H1 (cell line): ENCODE data around the gene FFAR2. TPM values are rescaled to one million over a fixed set of nuclear protein-coding genes. Genes with fewer than 3 reads are reported as not detected.

Experiments used
- CTCF ChIA-PET: fragments of 300-600 bp; sonication (Branson Sonifier 250); formaldehyde crosslinking; loops from one replicate; lab custom pipeline; 2021; ENCODE audit not compliant: partially characterized antibody; lab: Charles Lee
- POLR2A ChIA-PET: fragments of 300-600 bp; sonication (Branson Sonifier 250); formaldehyde crosslinking; loops from one replicate; lab custom pipeline; 2021; ENCODE audit warnings: inconsistent platforms; ENCODE audit not compliant: partially characterized antibody; lab: Charles Lee
- DNase-seq, 2 experiments: peaks; one replicate each; pipeline versions ENCODE4 v3.0.0 to v3.0.0-alpha.2; 2010 to 2022; ENCODE audit warnings: low spot score in 2 of 2, low read depth in 1 of 2, mixed read lengths in 1 of 2
- FAIRE-seq: peaks from 2 replicates; lab custom pipeline; 2011; peaks lifted over from hg19 to GRCh38; lab: Jason Lieb, UNC
- H2AFZ ChIP-seq: 2 replicates; pipeline ENCODE4 v1.8.1; 2012; ENCODE audit warnings: low read length, inconsistent platforms
- H2AK5ac ChIP-seq: 2 replicates; pipeline ENCODE4 v1.6.1; 2013; ENCODE audit warnings: low read depth, low read length
- H2BK120ac ChIP-seq: replicated peaks from 2 replicates; pipeline ENCODE3; 2013; ENCODE audit warnings: low read depth, low read length, inconsistent platforms
- H2BK12ac ChIP-seq: 2 replicates; pipeline ENCODE4 v1.6.1; 2013; ENCODE audit warnings: low read depth, low read length
- H2BK15ac ChIP-seq: 2 replicates; pipeline ENCODE4 v1.6.1; 2013; ENCODE audit warnings: low read length
- H2BK20ac ChIP-seq: 2 replicates; pipeline ENCODE4 v1.6.1; 2013; ENCODE audit warnings: low read length
- H2BK5ac ChIP-seq: 2 replicates; pipeline ENCODE4 v1.6.1; 2013; ENCODE audit warnings: low read depth, low read length
- H3K14ac ChIP-seq: 2 replicates; pipeline ENCODE4 v1.6.1; 2013; ENCODE audit warnings: inconsistent platforms; ENCODE audit not compliant: insufficient read length
- H3K18ac ChIP-seq: 2 replicates; pipeline ENCODE4 v1.6.1; 2013; ENCODE audit warnings: low read length; ENCODE audit errors: extremely low read depth
- H3K23ac ChIP-seq: 2 replicates; pipeline ENCODE4 v1.6.1; 2013; ENCODE audit warnings: inconsistent platforms; ENCODE audit not compliant: insufficient read length
- H3K23me2 ChIP-seq: 2 replicates; pipeline ENCODE4 v1.6.1; 2013; ENCODE audit warnings: low read depth, low read length
- H3K27ac ChIP-seq: 2 replicates; pipeline ENCODE4 v1.6.1; 2011; ENCODE audit warnings: low read depth, low read length, inconsistent platforms
- H3K27me3 ChIP-seq, 4 experiments: replicated peaks in 1 of 4; 1 replicate in 1 of 4; 2 replicates in 3 of 4; pipeline versions ENCODE4 v1.6.1 to v1.8.1; 2011 to 2013; ENCODE audit warnings: low read length in 3 of 4, mild to moderate bottlenecking in 3 of 4, inconsistent platforms in 2 of 4, mixed read lengths in 2 of 4, moderate library complexity in 1 of 4; ENCODE audit not compliant: control insufficient read depth in 3 of 4, insufficient read depth in 3 of 4; ENCODE audit errors: extremely low read depth in 1 of 4
- H3K36me3 ChIP-seq, 4 experiments: 2 replicates each; pipeline versions ENCODE4 v1.6.1 to v1.8.1; 2011 to 2013; ENCODE audit warnings: mild to moderate bottlenecking in 4 of 4, low read length in 3 of 4, moderate library complexity in 2 of 4, control low read depth in 1 of 4, inconsistent platforms in 1 of 4; ENCODE audit not compliant: insufficient read depth in 4 of 4, control insufficient read depth in 2 of 4
- H3K4ac ChIP-seq: replicated peaks from 2 replicates; pipeline ENCODE3; 2013; ENCODE audit warnings: low read length, low read depth, mixed read lengths, inconsistent platforms; ENCODE audit not compliant: insufficient read length
- H3K4me1 ChIP-seq, 4 experiments: replicated peaks in 1 of 4; 1 replicate in 1 of 4; 2 replicates in 3 of 4; pipeline versions ENCODE4 v1.6.1 to v1.8.1; 2011 to 2013; ENCODE audit warnings: low read length in 3 of 4, inconsistent platforms in 2 of 4, mixed read lengths in 1 of 4; ENCODE audit not compliant: insufficient read depth in 4 of 4, control insufficient read depth in 3 of 4
- H3K4me2 ChIP-seq, 2 experiments: 2 replicates each; pipeline versions ENCODE4 v1.6.1 to v1.8.1; 2011 to 2013; ENCODE audit warnings: low read depth in 2 of 2, low read length in 2 of 2, control low read depth in 1 of 2, inconsistent platforms in 1 of 2, mild to moderate bottlenecking in 1 of 2; ENCODE audit not compliant: insufficient read depth in 1 of 2
- H3K4me3 ChIP-seq, 4 experiments: fragments of 200-600, 300-600 bp in 1 of 4; sonication (generic), shearing (Covaris generic), sonication (Bioruptor Twin) in 1 of 4; 2 replicates each; pipeline versions ENCODE4 v1.5.1 to v1.8.1; 2011 to 2016; ENCODE audit warnings: low read length in 4 of 4, low read depth in 3 of 4, control low read depth in 2 of 4, inconsistent platforms in 2 of 4, mild to moderate bottlenecking in 2 of 4, mixed read lengths in 1 of 4, moderate library complexity in 1 of 4; ENCODE audit not compliant: insufficient read depth in 2 of 4; ENCODE audit errors: extremely low read depth in 1 of 4
- H3K56ac ChIP-seq: replicated peaks from 2 replicates; pipeline ENCODE3; 2013; ENCODE audit warnings: low read depth, mild to moderate bottlenecking, mixed read lengths, low read length, inconsistent platforms; ENCODE audit not compliant: insufficient read length
- H3K79me1 ChIP-seq: 2 replicates; pipeline ENCODE4 v1.6.1; 2013; ENCODE audit warnings: low read depth, low read length, control low read depth
- H3K79me2 ChIP-seq, 2 experiments: 2 replicates each; pipeline versions ENCODE4 v1.6.1 to v1.8.1; 2012 to 2013; ENCODE audit warnings: low read length in 2 of 2, mild to moderate bottlenecking in 2 of 2, inconsistent platforms in 1 of 2; ENCODE audit not compliant: insufficient read depth in 2 of 2, control insufficient read depth in 1 of 2
- H3K9ac ChIP-seq, 4 experiments: replicated peaks in 1 of 4; 1 replicate in 1 of 4; 2 replicates in 3 of 4; pipeline versions ENCODE4 v1.6.1 to v1.8.1; 2011 to 2013; ENCODE audit warnings: low read depth in 3 of 4, low read length in 3 of 4, control low read depth in 2 of 4, mild to moderate bottlenecking in 2 of 4, moderate library complexity in 2 of 4, inconsistent platforms in 1 of 4; ENCODE audit errors: extremely low read depth in 1 of 4
- H3K9me3 ChIP-seq, 2 experiments: 2 replicates each; pipeline versions ENCODE4 v1.6.1 to v1.8.1; 2012 to 2013; ENCODE audit warnings: mild to moderate bottlenecking in 2 of 2, moderate library complexity in 2 of 2, control low read depth in 1 of 2, inconsistent platforms in 1 of 2, low read depth in 1 of 2, low read length in 1 of 2, mixed read lengths in 1 of 2; ENCODE audit not compliant: insufficient read depth in 2 of 2
- H4K20me1 ChIP-seq, 2 experiments: replicated peaks in 1 of 2; 2 replicates each; pipeline versions ENCODE3 to v1.8.1; 2011 to 2013; ENCODE audit warnings: inconsistent platforms in 2 of 2, low read length in 2 of 2, mild to moderate bottlenecking in 1 of 2; ENCODE audit not compliant: insufficient read depth in 2 of 2, control insufficient read depth in 1 of 2
- H4K5ac ChIP-seq: 2 replicates; pipeline ENCODE4 v1.6.1; 2013; ENCODE audit warnings: low read length, low read depth, mixed read lengths, inconsistent platforms; ENCODE audit not compliant: insufficient read length
- H4K8ac ChIP-seq: 2 replicates; pipeline ENCODE4 v1.8.0; 2013; ENCODE audit warnings: mild to moderate bottlenecking, moderate library complexity, low read length, inconsistent platforms; ENCODE audit not compliant: insufficient read depth; ENCODE audit errors: extremely low read depth
- H4K91ac ChIP-seq: replicated peaks from 2 replicates; pipeline ENCODE3; 2013; ENCODE audit warnings: low read length, mixed read lengths, inconsistent platforms; ENCODE audit not compliant: insufficient read length
- BACH1 ChIP-seq: IDR thresholded peaks from 2 replicates; pipeline ENCODE4 v1.6.1; 2012; ENCODE audit warnings: low read length, improper control_type of control experiment
- CREB1 ChIP-seq: IDR thresholded peaks from 2 replicates; pipeline ENCODE4 v1.6.1; 2012; ENCODE audit warnings: inconsistent platforms
- CTCF ChIP-seq, 3 experiments: IDR thresholded peaks; 1 replicate in 2 of 3; 2 replicates in 1 of 3; pipeline versions ENCODE4 v1.5.1 to v1.6.1; 2011; ENCODE audit warnings: low read length in 3 of 3, mild to moderate bottlenecking in 3 of 3, inconsistent platforms in 2 of 3, low read depth in 1 of 3, moderate library complexity in 1 of 3; ENCODE audit not compliant: insufficient read depth in 1 of 3; ENCODE audit errors: control extremely low read depth in 1 of 3
- EGR1 ChIP-seq: IDR thresholded peaks from 2 replicates; pipeline ENCODE4 v1.6.1; 2011; ENCODE audit warnings: low read depth, low read length, borderline replicate concordance
- KDM4A ChIP-seq: IDR thresholded peaks from one replicate; pipeline ENCODE4 v1.7.1; 2012; ENCODE audit warnings: low read depth, mild to moderate bottlenecking, moderate library complexity, low read length, inconsistent platforms; ENCODE audit not compliant: severe bottlenecking
- RNF2 ChIP-seq: fragments of 200-900, 300-1000 bp; sonication (generic); IDR thresholded peaks from 2 replicates; pipeline ENCODE4 v1.7.1; 2016; ENCODE audit warnings: borderline replicate concordance, low read depth, mild to moderate bottlenecking, antibody characterized with exemption, low read length; ENCODE audit not compliant: poor library complexity, severe bottlenecking; ENCODE audit errors: missing control alignments
- TCF12 ChIP-seq: IDR thresholded peaks from 2 replicates; pipeline ENCODE4 v1.6.1; 2011; ENCODE audit warnings: low read depth, mild to moderate bottlenecking, low read length
- WGBS, 2 experiments: shearing (Covaris generic) in 1 of 2; methylation state at CpG; one replicate each; pipeline versions ENCODE4 v1.1.6 to v1.1.7; 2013 to 2015; ENCODE audit warnings: low lambda C conversion rate in 2 of 2, mixed read lengths in 2 of 2, inconsistent platforms in 1 of 2, low coverage in 1 of 2, missing lambda C conversion rate in 1 of 2; ENCODE audit not compliant: insufficient replicate concordance in 2 of 2, insufficient coverage in 1 of 2, insufficient read length in 1 of 2; ENCODE audit errors: extremely low coverage in 1 of 2, missing lambda C conversion rate in 1 of 2; 5-methylcytosine and 5-hydroxymethylcytosine counted together
- long read RNA-seq, 2 experiments: library from RNA in 1 of 2; library from capped mRNA in 1 of 2; stranded (forward); transcript quantifications; one replicate each; pipeline ENCODE4 v2.0.0, GENCODE V29; 2021; ENCODE audit warnings: inconsistent platforms in 1 of 2
- polyA minus RNA-seq, 3 experiments: library from RNA; depleted of rRNA, polyadenylated mRNA; stranded (reverse); fragments of >200 nt; gene quantifications; 1 replicate in 2 of 3; 2 replicates in 1 of 3; pipeline ENCODE4 v1.2.3, GENCODE V29; 2011
- polyA plus RNA-seq, 7 experiments: library from polyadenylated mRNA; depleted of rRNA in 3 of 7; stranded (reverse) in 5 of 7; unstranded in 2 of 7; fragments of >200 nt in 5 of 7; fragments of 200-250 nt in 2 of 7; gene quantifications; 1 replicate in 5 of 7; 2 replicates in 1 of 7; 4 replicates in 1 of 7; pipeline versions ENCODE4 v1.2.1 to v1.2.3, GENCODE V29; 2011 to 2013; ENCODE audit warnings: missing spikeins in 2 of 7, mixed read lengths in 2 of 7
- total RNA-seq: library from RNA; stranded (reverse); fragmentation: NEBNext Ultra II Directional; extraction: Animal tissue kit (Norgen Biotek cat#: 25700); gene quantifications from 2 replicates; pipeline ENCODE4 v1.2.1, GENCODE V29; 2021

FFAR2 gene
- not detected in 2 replicates for total RNA-seq
- not detected in 2 replicates for polyA plus RNA-seq (2011; rRNA removed)
- polyA plus RNA-seq (2011; cell fraction: cytosol; rRNA removed) = 0.05 TPM
- not detected for polyA plus RNA-seq (2011; cell fraction: nucleus; rRNA removed)
- not detected in 4 replicates for polyA plus RNA-seq (2012, experiment 1 of 2)
- polyA plus RNA-seq (2012, experiment 2 of 2) = not detected
- not detected for polyA plus RNA-seq (2013, experiment 1 of 2)
- not detected for polyA plus RNA-seq (2013, experiment 2 of 2)
- not detected in 2 replicates for polyA minus RNA-seq (2011; rRNA and poly(A)+ RNA removed)
- not detected for polyA minus RNA-seq (2011; cell fraction: cytosol; rRNA and poly(A)+ RNA removed)
- not detected for polyA minus RNA-seq (2011; cell fraction: nucleus; rRNA and poly(A)+ RNA removed)
- long read RNA-seq, experiment 1 = 0 reads
- long read RNA-seq, experiment 2 = 0 reads

GRCh38 chr19:35447606-35448469 is at the start of gene FFAR2:
Gene FFAR2 (plus strand): TSS chr19:35448257. CDS start chr19:35449715, 1,458 bp downstream.
- Histone ChIP-seq H3K4me1 (peaks cover 0 to 4% (median 0%) of the 10 kb centered on the region in 4 experiments; a peak in 1 of 7 replicates), H4K8ac (no peak within 1 kb of the TSS), H2AK5ac (no peak within 1 kb of the TSS), H3K79me1 (no peaks in the 10 kb centered on the region), H3K27me3 (peaks cover 0 to 5% (median 0%) of the 10 kb centered on the region in 4 experiments; a peak in 3 of 7 replicates), H3K9ac (no peak within 1 kb of the TSS), H3K4ac (peak within 1 kb of the TSS; percentile 23), H3K14ac (no peak within 1 kb of the TSS), H3K4me2 (no peak within 1 kb of the TSS), H4K5ac (no peak within 1 kb of the TSS), H2BK20ac (no peak within 1 kb of the TSS), H2BK12ac (0 out of 2 replicates have a peak within 1 kb of the TSS, but pooled peaks have one; percentile 40), H3K9me3 (no peaks in the 10 kb centered on the region), H3K23me2 (no peaks in the 10 kb centered on the region), H2BK5ac (no peak within 1 kb of the TSS), H3K36me3 (no peaks in the 10 kb centered on the region), H3K27ac (no peak within 1 kb of the TSS), H3K18ac (no peak within 1 kb of the TSS), H3K56ac (no peak within 1 kb of the TSS), H4K91ac (no peak within 1 kb of the TSS), H2AFZ (peak within 1 kb of the TSS; percentile 81), H3K4me3 (no peak within 1 kb of the TSS), H2BK15ac (no peak within 1 kb of the TSS), H4K20me1 (no peaks in the 10 kb centered on the region), H3K79me2 (no peaks in the 10 kb centered on the region), H3K23ac (no peak within 1 kb of the TSS), H2BK120ac (no peak within 1 kb of the TSS)
- no peak for FAIRE-seq
- ChIA-PET POLR2A (no interaction called here), CTCF (interaction anchor here (0.6 to 1.8 kb wide), 9 partner anchors 12 to 318 kb away, joined by 3 to 5 read pairs (median 3); partner anchors contain the start of gene COX6B1)
- 96% methylated on average over 10 of the region's 12 CpGs; no CpG with 5 or more reads in 1 of the 2 experiments for WGBS, 2 experiments
- no peak for DNase-seq
- no peak for TF ChIP-seq CREB1
- TF ChIP-seq EGR1 = no peak
- TF ChIP-seq CTCF (IDR thresholded peaks at IDR 0.05; ENCODE audit: control extremely low read depth in 1 of 3, insufficient read depth in 1 of 3, low read depth in 1 of 3, low read length in 3 of 3) = no peak
- no peak for TF ChIP-seq BACH1
- no peak for TF ChIP-seq RNF2
- TF ChIP-seq TCF12 = no peak
- TF ChIP-seq KDM4A = no peak
